Measurements from ENCODE around the gene NIN. TPM values are rescaled to one million over a fixed set of nuclear protein-coding genes. Genes with fewer than 3 reads are reported as not detected.

Gene NIN
- total RNA-seq, 1 experiment from 2014 or later, result 37.1 TPM

GRCh38 chr14:50778721-50779483, 52.1 kb downstream of the NIN start:
- H3K27me3 ChIP-seq (ENCODE audit: control insufficient read depth, insufficient read depth, low read length), result no peaks in the 10 kb centered on the region
- H3K4me3 ChIP-seq (ENCODE audit: low read depth in 2 of 2, low read length in 2 of 2), result no peak overlapping the region
- DNase-seq (ENCODE audit: low read depth, low spot score) (no peak), ATAC-seq (no peak)
- BruUV-seq (replicated peaks), result no TSS peak
- H3K36me3 ChIP-seq (ENCODE audit: control insufficient read depth, insufficient read depth, low read length), result no peaks in the 10 kb centered on the region
- CTCF ChIA-PET, result interaction anchor here (0.6 to 1.7 kb wide), 3 partner anchors 80 to 337 kb away, joined by 3 to 5 read pairs (median 4); no protein-coding TSS in a partner anchor
- no peak overlapping the region for H3K27ac ChIP-seq (ENCODE audit: low read length)
- POLR2A ChIA-PET, result no interaction called here
- in situ Hi-C loops (cut with HindIII; ENCODE audit: low pct_unique_long_range_greater_than_20kb, low sequenced_read_pairs) (no loop called here), intact Hi-C loops (cut with micrococcal nuclease; ENCODE audit: unreplicated experiment) (loop anchor here (5.0 kb wide), 1 partner anchor 237 kb away; no protein-coding TSS in a partner anchor)
- no peak for TF ChIP-seq REST (IDR thresholded peaks at IDR 0.05; ENCODE audit: insufficient read depth in 1 of 2, low read depth in 2 of 2, low read length in 1 of 2)
- no peak for TF ChIP-seq SIN3A (IDR thresholded peaks at IDR 0.05; ENCODE audit: borderline replicate concordance, insufficient read depth, low read depth, low read length)
- no peak for TF ChIP-seq POLR2AphosphoS5 (IDR thresholded peaks at IDR 0.05; ENCODE audit: low read depth, low read length)
- no peak for TF ChIP-seq TCF7L2 (IDR thresholded peaks at IDR 0.05; ENCODE audit: low read depth, low read length)
- TF ChIP-seq CTCF (IDR thresholded peaks at IDR 0.05), result no peak
- no peaks in the 10 kb centered on the region for H3K4me1 ChIP-seq (ENCODE audit: control insufficient read depth, insufficient read depth, low read length)
- H3K9me3 ChIP-seq (ENCODE audit: control insufficient read depth, insufficient read depth, low read depth, low read length), result no peaks in the 10 kb centered on the region

GRCh38 chr14:50776522-50776921, 54.4 kb downstream of the NIN start:
- DNase-seq (ENCODE audit: low read depth, low spot score) (no peak), ATAC-seq (no peak)
- TF ChIP-seq POLR2AphosphoS5 (IDR thresholded peaks at IDR 0.05; ENCODE audit: low read depth, low read length), result no peak
- no peak for TF ChIP-seq CTCF (IDR thresholded peaks at IDR 0.05)
- TF ChIP-seq TCF7L2 (IDR thresholded peaks at IDR 0.05; ENCODE audit: low read depth, low read length), result no peak
- TF ChIP-seq SIN3A (IDR thresholded peaks at IDR 0.05; ENCODE audit: borderline replicate concordance, insufficient read depth, low read depth, low read length), result no peak
- TF ChIP-seq REST (IDR thresholded peaks at IDR 0.05; ENCODE audit: insufficient read depth in 1 of 2, low read depth in 2 of 2, low read length in 1 of 2), result no peak
- no peak overlapping the region for H3K4me3 ChIP-seq (ENCODE audit: low read depth in 2 of 2, low read length in 2 of 2)
- H3K27ac ChIP-seq (ENCODE audit: low read length), result no peak overlapping the region
- intact Hi-C loops (cut with micrococcal nuclease; ENCODE audit: unreplicated experiment), result loop anchor here (5.0 kb wide), 1 partner anchor 234 kb away; no protein-coding TSS in a partner anchor
- in situ Hi-C loops (cut with HindIII; ENCODE audit: low pct_unique_long_range_greater_than_20kb, low sequenced_read_pairs), result no loop called here
- no peaks in the 10 kb centered on the region for H3K9me3 ChIP-seq (ENCODE audit: control insufficient read depth, insufficient read depth, low read depth, low read length)
- CTCF ChIA-PET, result interaction anchor here (0.5 kb wide), 1 partner anchor 729 kb away, joined by 5 read pairs; no protein-coding TSS in a partner anchor
- H3K4me1 ChIP-seq (ENCODE audit: control insufficient read depth, insufficient read depth, low read length), result no peaks in the 10 kb centered on the region
- no peaks in the 10 kb centered on the region for H3K27me3 ChIP-seq (ENCODE audit: control insufficient read depth, insufficient read depth, low read length)
- POLR2A ChIA-PET, result no interaction called here
- no peaks in the 10 kb centered on the region for H3K36me3 ChIP-seq (ENCODE audit: control insufficient read depth, insufficient read depth, low read length)
- no TSS peak for BruUV-seq (replicated peaks)
